GM19043 (cell line): ENCODE measurements around the gene LYPD6B.

Experiments
- ATAC-seq: cut with Tn5 transposase; IDR thresholded peaks from one replicate; pipeline ENCODE4 v1.9.1; 2021; ENCODE audit warnings: low read depth; ENCODE audit not compliant: unreplicated experiment

The LYPD6B gene

GRCh38 chr2:149152469-149152953, 114.0 kb downstream of the LYPD6B start:
- no peak for ATAC-seq

- ATAC-seq = no peak
Observed at GRCh38 chr2:149155196-149155969, 116.9 kb downstream of the LYPD6B start.

GRCh38 chr2:149155988-149156387, 117.5 kb downstream of the LYPD6B start:
- ATAC-seq = no peak

- no peak for ATAC-seq
Observed at GRCh38 chr2:149156971-149157740, 118.7 kb downstream of the LYPD6B start.

GRCh38 chr2:149158957-149159356, 120.5 kb downstream of the LYPD6B start:
- ATAC-seq = no peak

- ATAC-seq = no peak
Observed at GRCh38 chr2:149160195-149160594, 121.7 kb downstream of the LYPD6B start.

GRCh38 chr2:149160701-149161217, 122.3 kb downstream of the LYPD6B start:
- ATAC-seq = peak; percentile 100

GRCh38 chr2:149161481-149162225, 123.2 kb downstream of the LYPD6B start:
- no peak for ATAC-seq

- no peak for ATAC-seq
Observed at GRCh38 chr2:149164296-149164695, 125.8 kb downstream of the LYPD6B start.

- ATAC-seq = no peak
Observed at GRCh38 chr2:149164827-149165226, 126.3 kb downstream of the LYPD6B start.

- ATAC-seq = peak; percentile 84
Observed at GRCh38 chr2:149167001-149167780, 128.7 kb downstream of the LYPD6B start.

- no peak for ATAC-seq
Observed at GRCh38 chr2:149167941-149168340, 129.4 kb downstream of the LYPD6B start.

- no peak for ATAC-seq
Observed at GRCh38 chr2:149169656-149170055, 131.2 kb downstream of the LYPD6B start.

GRCh38 chr2:149170156-149170555, 131.7 kb downstream of the LYPD6B start:
- no peak for ATAC-seq

- ATAC-seq = no peak
Observed at GRCh38 chr2:149170911-149171310, 132.4 kb downstream of the LYPD6B start.

- no peak for ATAC-seq
Observed at GRCh38 chr2:149173220-149173619, 134.7 kb downstream of the LYPD6B start.

- no peak for ATAC-seq
Observed at GRCh38 chr2:149175956-149176355, 137.5 kb downstream of the LYPD6B start.

- no peak for ATAC-seq
Observed at GRCh38 chr2:149178612-149179011, 140.1 kb downstream of the LYPD6B start.

GRCh38 chr2:149180226-149180875, 141.9 kb downstream of the LYPD6B start:
- ATAC-seq = no peak
